AG04449 (cell line): Measurements from ENCODE around the gene TRAP1.

Source experiments
- CTCF ChIA-PET: fragments of 350-600 bp; formaldehyde crosslinking; extraction: SDS; loops from one replicate; lab custom pipeline; 2021; ENCODE audit warnings: antibody characterized with exemption; lab: Yijun Ruan, JAX
- POLR2A ChIA-PET: fragments of 400-600, 350-600 bp; formaldehyde crosslinking; extraction: SDS; loops from one replicate; lab custom pipeline; 2020; ENCODE audit warnings: antibody characterized with exemption, inconsistent platforms; lab: Yijun Ruan, JAX
- DNase-seq: peaks from one replicate; pipeline ENCODE4 v3.0.0-alpha.2; 2010; ENCODE audit warnings: low read depth, low spot score
- H3K4me3 ChIP-seq: 2 replicates; pipeline ENCODE4 v1.5.1; 2011; ENCODE audit warnings: low read depth, mild to moderate bottlenecking, control low read depth, low read length
- TF ChIP-seq, protein P1 (sequence below): IDR thresholded peaks from one replicate; pipeline ENCODE4 v1.5.1; 2011; ENCODE audit warnings: mild to moderate bottlenecking, moderate library complexity, low read length, control low read depth, inconsistent platforms; ENCODE audit not compliant: insufficient read depth; ENCODE audit errors: missing control alignments

Gene TRAP1

DNA sequence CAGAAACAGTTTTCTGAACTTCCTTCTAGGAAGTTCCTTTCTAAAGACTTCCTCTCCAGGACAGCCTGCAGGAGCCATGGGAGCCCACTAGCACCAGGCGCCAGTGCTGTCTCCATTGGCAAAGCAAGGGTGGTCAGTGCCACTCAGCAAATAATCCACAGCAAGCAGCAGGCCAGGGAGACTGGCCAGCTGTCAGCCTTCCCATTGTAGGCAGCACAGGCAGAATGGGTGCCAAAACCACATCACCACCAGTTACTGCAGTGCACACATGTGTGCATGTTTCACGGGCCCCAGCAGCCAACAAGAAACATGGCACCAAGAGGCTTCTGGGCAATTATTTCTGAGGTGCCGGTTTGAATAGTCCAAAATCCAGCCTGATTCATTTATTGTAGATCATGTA lies 36.1 kb downstream of the TRAP1 start:
- ChIA-PET CTCF (interaction anchor here (2.0 kb wide), 1 partner anchor 9 kb away, joined by 13 read pairs; no protein-coding TSS in a partner anchor), POLR2A (no interaction called here)
- DNase-seq: no peak
- TF ChIP-seq, protein P1, sequence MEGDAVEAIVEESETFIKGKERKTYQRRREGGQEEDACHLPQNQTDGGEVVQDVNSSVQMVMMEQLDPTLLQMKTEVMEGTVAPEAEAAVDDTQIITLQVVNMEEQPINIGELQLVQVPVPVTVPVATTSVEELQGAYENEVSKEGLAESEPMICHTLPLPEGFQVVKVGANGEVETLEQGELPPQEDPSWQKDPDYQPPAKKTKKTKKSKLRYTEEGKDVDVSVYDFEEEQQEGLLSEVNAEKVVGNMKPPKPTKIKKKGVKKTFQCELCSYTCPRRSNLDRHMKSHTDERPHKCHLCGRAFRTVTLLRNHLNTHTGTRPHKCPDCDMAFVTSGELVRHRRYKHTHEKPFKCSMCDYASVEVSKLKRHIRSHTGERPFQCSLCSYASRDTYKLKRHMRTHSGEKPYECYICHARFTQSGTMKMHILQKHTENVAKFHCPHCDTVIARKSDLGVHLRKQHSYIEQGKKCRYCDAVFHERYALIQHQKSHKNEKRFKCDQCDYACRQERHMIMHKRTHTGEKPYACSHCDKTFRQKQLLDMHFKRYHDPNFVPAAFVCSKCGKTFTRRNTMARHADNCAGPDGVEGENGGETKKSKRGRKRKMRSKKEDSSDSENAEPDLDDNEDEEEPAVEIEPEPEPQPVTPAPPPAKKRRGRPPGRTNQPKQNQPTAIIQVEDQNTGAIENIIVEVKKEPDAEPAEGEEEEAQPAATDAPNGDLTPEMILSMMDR: no peak
- no peak overlapping the region for H3K4me3 ChIP-seq

DNA sequence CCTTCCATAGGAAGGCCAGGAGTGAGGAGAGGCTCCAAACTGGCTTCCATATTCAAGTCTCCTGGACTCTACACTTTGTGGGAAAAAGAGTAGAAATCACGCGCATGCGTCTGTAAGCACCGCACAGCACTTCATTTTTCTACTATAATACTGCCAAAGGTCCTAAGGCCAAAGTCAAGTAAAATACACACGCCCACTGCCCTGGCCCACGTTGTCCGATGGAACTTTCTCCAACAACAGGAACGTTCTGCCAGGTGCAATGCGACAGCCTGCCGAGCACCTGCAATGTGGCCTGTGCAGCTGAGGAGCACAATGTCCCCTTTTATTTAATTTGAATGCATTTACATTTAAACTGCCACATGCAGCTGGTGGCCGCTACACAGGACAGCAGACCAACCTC lies 39.3 kb downstream of the TRAP1 start:
- TF ChIP-seq, protein P1: no peak
- CTCF ChIA-PET: interaction anchor here (0.7 to 1.1 kb wide), 3 partner anchors 8 to 13 kb away, joined by 3 read pairs; no protein-coding TSS in a partner anchor
- no peak overlapping the region for H3K4me3 ChIP-seq
- POLR2A ChIA-PET: no interaction called here
- no peak for DNase-seq

DNA sequence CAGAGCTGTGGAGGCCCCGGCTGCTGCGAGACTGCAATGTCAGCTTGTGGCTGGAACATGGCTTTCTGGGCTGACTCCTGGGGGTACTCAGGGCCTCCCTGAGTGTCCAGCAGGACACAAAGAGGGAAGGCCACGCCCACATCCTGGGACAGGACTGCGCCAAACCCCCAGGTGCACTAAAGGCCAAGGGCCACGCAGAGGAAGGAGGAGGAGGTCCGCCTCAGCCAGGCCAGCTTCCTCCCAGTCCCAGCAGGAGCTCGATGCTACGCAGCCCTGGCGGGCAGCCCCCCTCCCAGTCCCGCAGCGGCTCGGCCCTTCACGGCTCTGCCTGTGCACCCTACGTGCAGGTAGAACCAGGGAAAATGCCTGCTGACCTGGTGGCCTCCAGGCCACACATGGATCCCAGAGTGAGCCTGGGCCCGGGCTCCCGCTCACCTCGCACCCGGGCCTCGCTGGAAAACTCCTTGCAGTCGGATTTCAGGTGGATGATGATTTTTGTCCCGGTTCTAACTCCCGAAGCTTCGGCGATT lies 41.7 kb downstream of the TRAP1 start:
- CTCF ChIA-PET: interaction anchor here (0.9 to 2.8 kb wide), 2 partner anchors 11 to 15 kb away, joined by 3 to 11 read pairs; no protein-coding TSS in a partner anchor
- TF ChIP-seq, protein P1: no peak
- POLR2A ChIA-PET: no interaction called here
- no peak overlapping the region for H3K4me3 ChIP-seq
- no peak for DNase-seq

DNA sequence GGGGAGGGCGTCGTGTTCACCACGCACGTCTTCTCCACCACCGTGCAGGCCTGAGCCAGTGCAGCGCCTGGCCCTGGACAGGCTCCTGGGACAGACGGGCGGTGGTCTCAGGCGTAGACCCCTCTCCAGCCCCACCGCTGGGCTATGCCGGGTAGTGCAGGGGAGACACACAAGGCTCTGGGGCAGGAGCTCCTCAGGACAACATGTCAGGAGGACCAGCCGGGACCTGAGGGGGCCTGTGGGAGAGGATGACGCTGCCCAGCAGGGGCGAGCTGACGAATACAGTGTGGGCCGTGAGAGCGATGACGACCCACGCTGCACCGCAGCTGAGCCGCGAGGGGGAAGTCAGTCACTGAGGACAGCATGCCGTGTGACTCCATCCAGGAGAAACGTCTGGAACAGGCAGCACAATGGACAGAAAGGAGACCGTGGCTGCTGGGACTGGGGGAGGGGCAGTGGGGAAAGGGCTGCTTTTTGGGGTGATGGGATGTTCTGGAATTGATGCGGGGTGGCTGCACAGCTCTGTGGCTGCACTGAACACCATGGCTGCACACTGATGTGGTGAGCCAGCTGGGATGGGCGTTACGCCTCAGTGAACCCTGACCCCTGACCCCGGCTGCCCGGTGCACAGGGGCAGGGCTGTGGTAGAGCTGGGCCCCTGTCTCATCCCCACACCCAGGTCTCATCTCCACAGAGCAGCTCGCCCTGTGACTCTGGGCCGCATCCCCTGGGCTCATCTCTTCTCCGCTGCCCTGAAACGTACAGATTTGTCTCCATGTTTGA lies 42.6 kb downstream of the TRAP1 start:
- no peak for DNase-seq
- CTCF ChIA-PET: interaction anchor here (0.9 to 2.8 kb wide), 3 partner anchors 12 to 19 kb away, joined by 3 to 11 read pairs (median 3); no protein-coding TSS in a partner anchor
- POLR2A ChIA-PET: no interaction called here
- TF ChIP-seq, protein P1: no peak
- no peak overlapping the region for H3K4me3 ChIP-seq

DNA sequence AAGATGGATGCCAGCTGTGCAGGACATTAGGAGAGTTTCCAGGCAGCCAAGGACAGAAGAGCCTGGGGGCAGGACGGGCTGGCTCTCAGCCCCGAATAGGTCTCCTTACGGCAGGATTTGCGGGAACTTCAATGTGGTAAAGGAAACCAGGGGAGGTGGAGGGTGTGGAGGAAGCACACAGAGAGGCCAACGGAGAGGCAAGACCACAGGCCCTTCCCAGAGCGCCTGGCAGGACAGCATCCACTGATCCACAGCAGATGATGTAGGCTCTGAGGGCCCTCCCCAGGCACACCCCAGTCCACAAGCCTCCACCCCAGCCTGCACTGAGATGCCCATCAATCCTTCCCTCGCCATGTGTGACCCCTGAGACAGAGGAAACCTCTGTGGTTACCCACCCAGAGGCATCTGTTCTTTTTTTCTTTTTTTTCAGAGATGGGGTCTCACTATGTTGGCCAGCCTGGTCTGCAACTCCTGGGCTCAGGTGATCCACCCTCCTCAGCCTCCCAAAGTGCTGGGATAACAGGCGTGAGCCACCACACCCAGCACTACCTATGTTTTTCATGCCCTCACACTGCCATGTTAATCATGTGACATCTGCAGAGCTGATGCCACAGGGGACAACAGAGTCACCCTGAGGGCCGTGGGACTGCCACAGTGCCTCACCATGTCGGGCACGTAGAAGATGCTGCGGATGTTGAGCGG lies 43.5 kb downstream of the TRAP1 start:
- CTCF ChIA-PET: interaction anchor here (1.4 to 2.8 kb wide), 2 partner anchors 17 kb away, joined by 5 to 11 read pairs; no protein-coding TSS in a partner anchor
- POLR2A ChIA-PET: no interaction called here

More for the DNA sequence above, 43.5 kb downstream of the TRAP1 start:
- TF ChIP-seq, protein P1: no peak
- no peak for DNase-seq
- no peak overlapping the region for H3K4me3 ChIP-seq
